Endothelial cell of umbilical vein (primary cell): ENCODE data around the gene XPNPEP2.

Source experiments
- TF ChIP-seq, protein P1 (sequence below): IDR thresholded peaks from 2 replicates; pipeline ENCODE4 v1.6.1; 2011; ENCODE audit not compliant: insufficient read depth, insufficient read length
- TF ChIP-seq, protein P2 (sequence below), 2 donors: IDR thresholded peaks; 1 replicate in 1 of 2; 2 replicates in 1 of 2; pipeline ENCODE4 v1.5.1; 2011; ENCODE audit warnings: low read length in 2 of 2, mild to moderate bottlenecking in 2 of 2, moderate library complexity in 2 of 2, control low read depth in 1 of 2, inconsistent platforms in 1 of 2, low read depth in 1 of 2; ENCODE audit not compliant: insufficient read depth in 1 of 2; ENCODE audit errors: extremely low read depth in 1 of 2

DNA sequence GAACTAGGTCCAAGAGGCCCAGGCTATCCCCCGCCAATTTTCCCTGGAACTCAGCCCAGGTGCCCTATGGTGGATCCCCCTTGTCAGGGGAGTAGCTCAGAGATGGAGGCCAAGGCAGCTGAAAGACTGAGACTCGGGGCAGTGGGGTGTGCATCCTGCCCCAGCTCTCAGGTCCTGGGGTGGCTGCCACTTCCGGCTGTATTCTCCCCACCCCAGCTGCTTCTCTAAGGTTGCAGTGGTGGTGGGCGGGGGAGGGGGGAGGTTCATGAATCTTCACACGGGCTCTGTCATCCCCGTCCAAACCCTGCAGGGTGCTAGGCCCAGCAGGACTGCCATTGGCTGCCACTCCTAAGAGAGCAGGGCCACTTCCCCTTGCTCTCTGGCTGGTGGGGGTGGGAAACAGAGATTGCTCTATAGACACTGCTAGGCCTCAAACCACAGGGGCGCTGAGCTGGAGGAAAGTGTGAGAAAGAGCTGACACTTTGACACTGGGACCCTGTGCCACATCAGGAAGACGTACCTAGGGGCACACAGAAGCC is 42.4 kb downstream of the XPNPEP2 start:
- TF ChIP-seq, protein P1, sequence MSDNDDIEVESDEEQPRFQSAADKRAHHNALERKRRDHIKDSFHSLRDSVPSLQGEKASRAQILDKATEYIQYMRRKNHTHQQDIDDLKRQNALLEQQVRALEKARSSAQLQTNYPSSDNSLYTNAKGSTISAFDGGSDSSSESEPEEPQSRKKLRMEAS, result no peak
- TF ChIP-seq, protein P2, sequence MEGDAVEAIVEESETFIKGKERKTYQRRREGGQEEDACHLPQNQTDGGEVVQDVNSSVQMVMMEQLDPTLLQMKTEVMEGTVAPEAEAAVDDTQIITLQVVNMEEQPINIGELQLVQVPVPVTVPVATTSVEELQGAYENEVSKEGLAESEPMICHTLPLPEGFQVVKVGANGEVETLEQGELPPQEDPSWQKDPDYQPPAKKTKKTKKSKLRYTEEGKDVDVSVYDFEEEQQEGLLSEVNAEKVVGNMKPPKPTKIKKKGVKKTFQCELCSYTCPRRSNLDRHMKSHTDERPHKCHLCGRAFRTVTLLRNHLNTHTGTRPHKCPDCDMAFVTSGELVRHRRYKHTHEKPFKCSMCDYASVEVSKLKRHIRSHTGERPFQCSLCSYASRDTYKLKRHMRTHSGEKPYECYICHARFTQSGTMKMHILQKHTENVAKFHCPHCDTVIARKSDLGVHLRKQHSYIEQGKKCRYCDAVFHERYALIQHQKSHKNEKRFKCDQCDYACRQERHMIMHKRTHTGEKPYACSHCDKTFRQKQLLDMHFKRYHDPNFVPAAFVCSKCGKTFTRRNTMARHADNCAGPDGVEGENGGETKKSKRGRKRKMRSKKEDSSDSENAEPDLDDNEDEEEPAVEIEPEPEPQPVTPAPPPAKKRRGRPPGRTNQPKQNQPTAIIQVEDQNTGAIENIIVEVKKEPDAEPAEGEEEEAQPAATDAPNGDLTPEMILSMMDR (IDR thresholded peaks at IDR 0.05; ENCODE audit: extremely low read depth in 1 of 2, insufficient read depth in 1 of 2, low read depth in 1 of 2, low read length in 2 of 2), result no peak
